ENCODE data around the gene TRIO.

DNA sequence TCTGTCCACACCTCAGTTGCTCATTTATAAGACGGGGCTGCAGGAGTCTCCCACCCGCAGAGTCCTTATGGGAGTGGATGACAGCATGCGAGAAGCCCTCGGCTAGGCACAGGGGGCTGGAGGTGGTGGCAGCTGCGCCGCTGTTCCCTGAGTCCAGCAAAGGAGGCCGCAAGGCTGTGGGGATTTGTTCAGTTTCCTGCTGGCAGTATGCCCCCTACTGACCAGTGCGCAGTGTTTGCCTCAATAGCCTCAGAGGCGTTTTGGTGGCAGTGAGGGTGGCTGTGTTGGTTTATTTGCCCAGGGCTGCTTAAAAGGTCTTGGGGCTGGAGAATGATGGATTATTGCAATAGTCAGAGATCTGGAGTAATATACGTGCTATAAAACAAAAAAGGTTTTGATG, 262.1 kb downstream of the TRIO start:
- TF ChIP-seq CTCF (IDR thresholded peaks at IDR 0.05) (no peak), POLR2A (IDR thresholded peaks at IDR 0.05) (no peak)
